Uterus (tissue), 4 donors: ENCODE measurements around the gene TMEM51. TPM values are rescaled to one million over a fixed set of nuclear protein-coding genes. Genes with fewer than 3 reads are reported as not detected.

Experiments used
- DNase-seq, 2 donors: peaks; one replicate each; pipeline ENCODE4 v3.0.0-alpha.2; 2019 to 2020
- H3K27ac ChIP-seq, 2 donors: fragments of 200-600 bp; sonication (generic); 1 replicate in 1 of 2; 2 replicates in 1 of 2; pipeline ENCODE4 v1.5.1; 2016 to 2018
- H3K27me3 ChIP-seq, 2 donors: fragments of 200-600 bp; sonication (generic); one replicate each; pipeline ENCODE4 v1.5.1; 2018 to 2019; ENCODE audit warnings: control low read depth in 1 of 2
- H3K36me3 ChIP-seq, 2 donors: fragments of 200-600 bp; sonication (generic); one replicate each; pipeline ENCODE4 v1.5.1; 2019; ENCODE audit warnings: control low read depth in 1 of 2
- H3K4me1 ChIP-seq, 2 donors: fragments of 200-600 bp; sonication (generic); one replicate each; pipeline ENCODE4 v1.5.1; 2018 to 2019; ENCODE audit warnings: control low read depth in 1 of 2
- H3K4me3 ChIP-seq, 2 donors: fragments of 200-600 bp; sonication (generic); 1 replicate in 1 of 2; 2 replicates in 1 of 2; pipeline ENCODE4 v1.5.1; 2018 to 2019; ENCODE audit warnings: mild to moderate bottlenecking in 1 of 2
- H3K9me3 ChIP-seq, 2 donors: fragments of 200-600 bp; sonication (generic); one replicate each; pipeline ENCODE4 v1.5.1; 2019; ENCODE audit warnings: control low read depth in 1 of 2
- CTCF ChIP-seq, 4 experiments: fragments of 200-600 bp in 2 of 4; fragments of 450-650 bp in 2 of 4; sonication (generic) in 2 of 4; IDR thresholded peaks; one replicate each; pipeline ENCODE4 v1.5.1; 2016 to 2019; ENCODE audit warnings: antibody characterized with exemption in 4 of 4, mild to moderate bottlenecking in 2 of 4, moderate library complexity in 1 of 4
- POLR2A ChIP-seq, 2 donors: fragments of 450-650 bp; IDR thresholded peaks; one replicate each; pipeline ENCODE4 v1.6.1; 2016; ENCODE audit warnings: antibody characterized with exemption in 2 of 2, mild to moderate bottlenecking in 1 of 2, moderate library complexity in 1 of 2
- intact Hi-C: fragments of 100-400 bp; cut with DNase I; formaldehyde crosslinking; loops from one replicate; pipeline ENCODE4 v1.15.1; 2023; ENCODE audit warnings: low total_unique reads
- total RNA-seq, 4 donors: library from RNA; depleted of rRNA in 3 of 4; stranded (reverse); fragments of >200 nt in 3 of 4; gene quantifications; one replicate each; pipeline versions ENCODE4 v1.1.0 to v1.2.4, GENCODE V29; 2014 to 2023
- donor health status: DM: yes; HTN: yes; CAD: no.

The TMEM51 gene
- total RNA-seq, 4 donors from 2014 or later, result 1.3 to 45.0 (median 9.9) TPM

DNA sequence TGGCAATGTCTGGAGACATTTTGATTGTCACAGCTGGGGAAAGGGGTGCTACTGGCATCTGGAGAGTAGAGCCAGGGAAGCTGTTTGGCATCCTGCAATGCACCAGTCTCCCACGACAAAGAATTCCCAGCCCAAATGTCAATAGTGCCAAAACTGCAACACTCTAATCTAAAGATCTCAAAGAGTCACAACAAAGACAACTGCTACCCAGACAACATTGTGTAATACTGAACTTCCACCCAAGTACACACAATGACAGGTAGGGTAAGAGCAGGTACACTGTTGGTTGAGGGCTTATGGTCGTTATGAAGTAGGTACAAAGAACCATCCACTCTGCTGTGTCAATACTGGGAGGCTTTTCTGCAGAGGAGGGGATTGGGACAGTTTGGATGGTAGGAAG, 8.2 kb upstream of the TMEM51 start:
- intact Hi-C loops, result no loop called here
- Histone ChIP-seq H3K27ac (no peak overlapping the region), H3K9me3 (no peaks in the 10 kb centered on the region), H3K36me3 (no peaks in the 10 kb centered on the region), H3K27me3 (no peaks in the 10 kb centered on the region), H3K4me1 (no peaks in the 10 kb centered on the region), H3K4me3 (no peak overlapping the region)
- no peak for DNase-seq
- TF ChIP-seq CTCF (IDR thresholded peaks at IDR 0.05), result no peak
- TF ChIP-seq POLR2A (IDR thresholded peaks at IDR 0.05), result no peak

GRCh38 chr1:15146142-15146680, 7.3 kb upstream of the TMEM51 start:
- Histone ChIP-seq H3K27ac (no peak overlapping the region), H3K36me3 (no peaks in the 10 kb centered on the region), H3K27me3 (no peaks in the 10 kb centered on the region), H3K4me3 (no peak overlapping the region), H3K4me1 (no peaks in the 10 kb centered on the region), H3K9me3 (no peaks in the 10 kb centered on the region)
- no peak for DNase-seq
- intact Hi-C loops, result no loop called here
- TF ChIP-seq CTCF (IDR thresholded peaks at IDR 0.05), result no peak
- TF ChIP-seq POLR2A (IDR thresholded peaks at IDR 0.05), result no peak

DNA sequence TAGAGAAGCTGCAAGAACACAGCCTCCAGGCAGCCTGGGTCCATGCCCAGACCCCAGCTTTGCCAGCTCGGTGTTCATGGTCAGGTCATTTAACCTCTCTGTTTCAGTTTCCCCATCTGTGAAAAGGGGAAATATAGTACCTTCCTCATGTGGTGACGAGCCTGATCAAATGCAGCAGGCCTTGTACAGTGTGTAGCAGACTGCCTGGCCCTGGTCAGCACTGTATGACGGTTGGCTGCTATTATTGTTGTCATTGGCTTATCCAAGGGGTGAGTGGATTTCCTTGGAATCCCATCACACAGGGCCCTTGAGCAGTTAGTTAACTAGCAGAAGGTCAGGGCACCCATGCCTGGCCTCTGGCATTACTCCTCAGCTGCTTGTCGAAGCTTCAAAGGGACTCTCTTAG, 6.6 kb upstream of the TMEM51 start:
- no peaks in the 10 kb centered on the region for H3K36me3 ChIP-seq
- no peaks in the 10 kb centered on the region for H3K27me3 ChIP-seq
- H3K27ac ChIP-seq, result no peak overlapping the region
- no peaks in the 10 kb centered on the region for H3K9me3 ChIP-seq
- no peaks in the 10 kb centered on the region for H3K4me1 ChIP-seq
- intact Hi-C loops, result no loop called here
- no peak for DNase-seq
- H3K4me3 ChIP-seq, result no peak overlapping the region
- TF ChIP-seq POLR2A (IDR thresholded peaks at IDR 0.05) (no peak), CTCF (IDR thresholded peaks at IDR 0.05) (no peak)

GRCh38 chr1:15148004-15148403, 5.5 kb upstream of the TMEM51 start:
- Histone ChIP-seq H3K9me3 (no peaks in the 10 kb centered on the region), H3K36me3 (no peaks in the 10 kb centered on the region)
- intact Hi-C loops, result no loop called here

GRCh38 chr1:15148475-15148874, 5.1 kb upstream of the TMEM51 start:
- intact Hi-C loops, result no loop called here

More at GRCh38 chr1:15148004-15148403, 5.5 kb upstream of the TMEM51 start:
- Histone ChIP-seq H3K27me3 (no peaks in the 10 kb centered on the region), H3K4me1 (no peaks in the 10 kb centered on the region), H3K27ac (no peak overlapping the region), H3K4me3 (no peak overlapping the region)
- no peak for DNase-seq
- TF ChIP-seq CTCF (IDR thresholded peaks at IDR 0.05), result no peak
- TF ChIP-seq POLR2A (IDR thresholded peaks at IDR 0.05), result no peak

More at GRCh38 chr1:15148475-15148874, 5.1 kb upstream of the TMEM51 start:
- no peak for TF ChIP-seq CTCF (IDR thresholded peaks at IDR 0.05)
- no peak for TF ChIP-seq POLR2A (IDR thresholded peaks at IDR 0.05)
- Histone ChIP-seq H3K9me3 (no peaks in the 10 kb centered on the region), H3K36me3 (no peaks in the 10 kb centered on the region), H3K4me1 (no peaks in the 10 kb centered on the region), H3K27me3 (no peaks in the 10 kb centered on the region), H3K27ac (no peak overlapping the region), H3K4me3 (no peak overlapping the region)
- DNase-seq, result no peak
